COLO668 (cell line): Measurements from ENCODE around the gene BGLAP.
A peak's percentile ranks its signal among the peaks of the same experiment; 100 is the strongest.

Source experiments
- DNase-seq: peaks from one replicate; lab custom pipeline; 2025; ENCODE audit not compliant: unreplicated experiment; lab: John Stamatoyannopoulos, UW

Gene BGLAP

DNA sequence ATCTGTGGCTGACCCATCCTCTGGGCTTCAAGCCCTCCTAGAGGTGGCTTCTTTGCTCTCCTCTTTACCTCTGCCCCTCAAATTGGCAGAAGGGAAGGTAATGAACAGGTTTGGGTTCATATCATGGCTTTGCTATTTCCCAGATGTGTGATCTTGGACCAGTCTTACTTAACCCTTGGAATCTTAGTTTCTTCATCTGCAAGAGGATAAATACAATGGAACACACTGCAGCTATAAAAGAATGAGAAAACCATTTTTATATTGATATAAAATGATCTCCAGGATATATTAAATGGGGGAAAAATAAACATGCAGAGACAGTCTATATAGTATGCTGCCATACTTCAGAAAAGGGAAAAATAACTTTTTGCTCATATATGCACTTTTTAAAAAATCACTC is 47.9 kb downstream of the BGLAP start:
- no peak for DNase-seq

DNA sequence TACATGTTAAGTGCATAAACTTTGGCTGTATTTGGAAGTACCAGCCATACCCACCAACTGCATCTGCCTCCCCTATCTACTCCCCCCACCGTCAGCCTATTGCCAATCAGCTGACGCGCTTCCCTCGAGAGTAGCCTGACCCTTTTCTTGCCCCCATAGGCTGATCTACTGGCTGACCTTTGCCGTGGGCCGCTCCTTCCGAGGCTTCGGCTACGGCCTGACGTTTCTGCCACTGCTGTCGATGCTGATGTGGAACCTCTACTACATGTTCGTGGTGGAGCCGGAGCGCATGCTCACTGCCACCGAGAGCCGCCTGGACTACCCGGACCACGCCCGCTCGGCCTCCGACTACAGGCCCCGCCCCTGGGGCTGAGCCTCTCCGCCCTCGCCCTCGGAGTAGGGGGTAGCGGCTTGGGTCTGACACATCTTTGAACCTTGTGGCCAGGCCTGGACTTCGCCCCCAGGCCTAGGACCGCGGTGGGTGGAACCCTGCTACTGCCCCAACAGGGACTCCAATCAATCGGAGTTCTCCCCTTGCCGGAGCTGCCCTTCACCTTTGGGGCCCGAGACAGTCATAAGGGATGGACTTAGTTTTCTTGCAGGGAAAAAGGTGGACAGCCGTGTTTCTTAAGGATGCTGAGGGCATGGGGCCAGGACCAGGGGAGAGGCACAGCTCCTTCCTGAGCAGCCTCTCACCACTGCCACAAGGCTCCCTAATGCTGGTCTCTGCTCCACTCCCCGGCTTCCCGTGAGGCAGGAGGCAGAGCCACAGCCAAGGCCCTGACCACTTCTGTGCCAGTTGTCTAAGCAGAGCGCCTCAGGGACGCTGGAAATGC is 49.5 kb downstream of the BGLAP start:
- DNase-seq: peak; percentile 87
